GM21576 (cell line): ENCODE data around the gene AGAP1.

Experiments
- ATAC-seq: cut with Tn5 transposase; IDR thresholded peaks from one replicate; pipeline ENCODE4 v1.9.1; 2021; ENCODE audit warnings: mild to moderate bottlenecking, moderate library complexity; ENCODE audit not compliant: unreplicated experiment

AGAP1 gene

DNA sequence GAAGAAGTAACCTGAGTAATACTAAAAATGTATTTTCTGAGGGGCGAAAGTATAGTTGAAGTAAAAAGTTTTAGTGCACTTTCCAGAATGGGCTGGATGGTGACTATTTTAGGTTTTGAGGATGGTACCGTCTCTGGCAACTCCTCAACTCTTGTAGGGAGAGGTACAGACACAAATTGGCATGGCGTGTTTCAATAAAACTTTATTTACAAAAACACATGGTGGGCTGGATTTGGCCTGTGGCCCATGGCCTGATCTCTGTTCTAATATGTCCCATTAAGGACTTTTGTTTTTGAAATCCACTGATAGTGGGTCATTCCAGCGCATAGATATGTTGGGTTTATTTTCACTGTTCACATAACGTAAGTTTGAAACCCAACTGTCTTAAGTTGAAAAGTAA lies 132.8 kb downstream of the AGAP1 start:
- ATAC-seq, result no peak

DNA sequence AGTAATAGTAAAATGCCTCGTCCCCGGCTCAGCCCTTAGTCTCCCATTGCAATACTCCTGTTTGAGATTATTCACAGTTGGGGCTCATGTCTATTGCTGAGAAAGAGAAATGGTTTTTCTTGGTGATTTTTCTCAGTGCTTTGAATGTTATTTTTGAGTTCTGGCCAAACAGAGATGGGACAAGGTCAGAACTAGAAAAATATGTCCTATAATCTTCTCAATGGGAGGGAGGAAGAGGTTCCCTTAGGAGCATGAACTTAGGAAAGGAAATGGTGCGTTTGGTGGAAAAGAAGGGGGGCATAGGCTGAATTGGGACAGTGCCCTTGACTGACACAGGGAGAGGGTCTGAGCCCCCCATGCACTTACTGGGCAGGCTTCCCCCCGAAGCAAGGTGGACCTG lies 133.8 kb downstream of the AGAP1 start:
- no peak for ATAC-seq

DNA sequence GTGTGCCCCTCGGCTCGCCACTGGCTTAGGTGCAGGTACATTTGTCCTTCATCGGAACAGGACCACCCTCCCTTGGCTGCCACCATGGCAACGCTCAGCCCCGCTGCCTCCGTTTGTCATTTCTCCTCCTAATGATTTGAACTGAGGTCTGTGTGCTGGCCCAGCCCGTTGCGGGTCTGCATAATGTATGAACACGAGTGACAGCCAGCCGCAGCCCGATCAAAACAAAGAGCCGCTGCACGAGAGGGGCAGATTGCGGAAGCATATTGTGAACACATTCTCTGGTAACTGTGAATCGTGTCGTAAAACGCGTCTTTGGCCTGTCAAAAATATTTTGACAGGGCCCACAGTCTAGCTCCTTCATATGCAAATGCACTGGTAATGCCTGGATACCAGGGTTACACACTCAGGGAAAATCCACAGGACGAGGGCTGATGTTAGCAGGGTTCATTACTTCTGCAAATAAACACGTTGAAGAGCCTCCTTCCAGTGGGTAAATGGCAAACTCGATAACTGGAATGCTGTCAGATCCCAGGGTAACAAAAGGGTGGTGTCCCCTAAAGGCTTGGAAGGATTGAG lies 137.0 kb downstream of the AGAP1 start:
- ATAC-seq, result no peak

DNA sequence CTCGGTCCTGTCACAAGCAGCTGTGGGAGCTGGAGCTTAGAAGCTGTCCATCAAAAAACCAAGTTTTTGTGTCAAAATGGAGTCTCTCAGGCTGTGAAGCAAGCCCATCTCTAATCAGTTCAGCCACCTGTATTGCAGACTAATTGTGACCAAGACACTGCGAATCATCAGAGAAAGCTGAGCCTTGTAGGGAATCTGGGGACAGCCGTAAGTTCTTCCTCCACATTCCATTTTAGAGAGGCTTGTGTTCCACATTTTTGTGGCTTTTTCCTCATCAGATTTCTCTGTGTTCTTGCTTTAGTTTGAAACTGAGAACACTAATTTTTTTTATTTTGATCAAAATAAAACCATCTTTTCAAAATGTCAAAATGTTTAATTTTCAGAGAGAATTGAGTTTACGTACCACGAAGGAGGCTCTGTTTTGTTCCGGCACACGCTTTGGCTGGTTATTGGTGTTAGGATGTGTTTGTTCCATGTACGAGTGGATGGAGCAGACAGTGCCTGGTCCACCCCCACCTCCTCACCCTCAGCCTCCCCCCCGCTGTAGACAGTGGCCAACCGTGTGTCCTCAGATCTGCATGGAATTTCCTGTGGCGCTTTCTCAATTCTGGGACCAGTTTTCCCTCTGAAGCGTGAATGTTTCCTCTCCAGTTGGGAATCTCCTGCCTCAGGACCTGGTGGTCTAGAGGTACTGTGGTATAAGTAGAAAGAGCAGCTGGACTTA lies 140.8 kb downstream of the AGAP1 start:
- no peak for ATAC-seq

DNA sequence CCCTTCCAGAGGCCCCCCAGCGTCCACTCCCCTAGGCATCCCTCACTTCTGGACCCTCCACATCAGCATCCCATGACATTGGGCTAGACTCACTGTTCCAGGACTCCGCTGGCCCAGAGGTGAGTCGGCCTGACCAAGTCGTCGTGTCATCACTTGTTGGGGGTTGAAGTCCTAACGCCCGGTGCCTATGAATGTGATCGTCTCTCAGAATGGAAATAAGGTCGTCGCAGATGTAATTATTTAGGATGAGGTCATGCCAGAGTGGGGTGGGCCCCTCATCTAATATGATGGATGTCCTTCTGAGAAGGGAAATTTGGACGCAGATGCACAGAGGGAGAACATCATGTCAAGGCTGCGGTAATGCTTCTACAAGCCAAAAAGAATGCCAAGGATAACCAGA lies 142.7 kb downstream of the AGAP1 start:
- ATAC-seq, result no peak

DNA sequence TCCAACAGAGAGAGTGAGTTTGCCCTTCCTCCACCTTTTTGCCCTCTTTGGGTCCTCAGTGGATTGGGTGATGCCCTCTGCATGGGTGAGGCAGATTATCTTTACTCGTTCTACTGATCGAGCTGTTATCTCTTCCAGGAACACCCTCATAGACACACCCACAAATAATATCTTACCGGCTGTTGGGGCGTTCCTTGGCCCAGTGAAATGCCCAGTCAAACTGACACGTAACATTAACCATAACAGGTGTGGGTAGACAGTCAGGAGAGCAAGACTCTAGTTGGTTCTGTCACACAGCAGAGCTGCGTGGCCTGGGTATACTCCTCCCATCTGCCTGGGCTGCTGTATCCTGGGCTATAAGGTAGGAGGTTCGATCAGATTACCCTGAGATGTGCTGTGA lies 144.1 kb downstream of the AGAP1 start:
- ATAC-seq, result no peak

DNA sequence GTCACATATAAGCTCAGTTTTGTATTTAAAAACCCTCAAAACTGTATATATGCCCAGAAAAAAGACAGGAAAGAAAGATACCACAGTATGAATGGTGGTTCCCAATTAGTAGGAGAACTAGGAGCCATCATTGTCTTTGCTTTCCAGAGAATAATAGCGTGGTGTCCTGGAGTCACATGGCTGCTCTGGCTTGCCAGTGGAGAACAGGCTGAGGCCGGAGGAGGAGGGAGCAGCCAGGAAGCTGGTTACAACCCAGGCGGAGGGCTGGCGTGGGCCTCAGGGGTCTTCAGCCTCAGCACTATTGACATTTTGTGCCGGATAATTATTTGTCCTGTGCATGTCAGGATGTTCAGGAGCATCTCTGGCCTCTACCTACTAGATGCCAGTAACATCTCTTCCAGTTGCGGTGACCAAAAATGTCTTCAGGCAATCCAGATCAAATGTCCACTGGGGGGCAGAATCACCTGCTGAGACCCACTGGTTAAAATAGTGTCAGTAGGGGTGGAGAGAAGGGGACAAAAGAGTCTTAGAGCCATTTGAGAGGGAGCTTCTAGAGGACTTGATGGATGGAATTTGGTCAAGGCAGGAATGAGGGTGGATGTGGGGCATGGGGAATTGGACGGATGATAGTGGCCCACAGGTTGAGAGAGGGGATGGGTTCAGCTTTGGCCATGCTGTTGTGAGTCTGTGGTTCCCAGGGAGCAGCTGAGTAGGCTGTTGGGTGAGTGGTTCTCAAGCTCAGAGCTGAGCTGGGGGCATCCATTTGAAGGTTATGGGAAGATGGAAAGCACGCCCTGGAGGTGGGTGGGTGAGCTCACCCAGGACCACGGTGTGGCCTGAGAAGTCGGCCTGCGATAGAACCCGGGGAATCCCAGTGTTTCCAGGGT lies 144.9 kb downstream of the AGAP1 start:
- no peak for ATAC-seq

DNA sequence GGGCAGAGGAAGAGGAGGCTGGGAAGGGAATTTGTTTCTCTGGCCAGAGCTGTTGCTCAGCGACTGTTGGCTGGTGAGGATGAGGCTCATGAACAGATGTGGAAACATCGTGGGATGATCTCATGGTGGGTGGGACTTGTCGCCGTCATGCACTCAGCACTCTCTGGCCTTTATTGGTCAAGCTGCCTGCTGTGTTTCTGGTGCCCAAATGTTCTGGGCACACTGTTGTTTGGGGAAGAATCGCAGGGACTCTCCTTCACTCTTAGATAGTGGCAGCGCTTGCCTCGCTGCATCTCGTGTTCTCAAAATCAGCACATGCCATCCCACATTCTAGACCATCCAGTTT lies 145.6 kb downstream of the AGAP1 start:
- no peak for ATAC-seq

DNA sequence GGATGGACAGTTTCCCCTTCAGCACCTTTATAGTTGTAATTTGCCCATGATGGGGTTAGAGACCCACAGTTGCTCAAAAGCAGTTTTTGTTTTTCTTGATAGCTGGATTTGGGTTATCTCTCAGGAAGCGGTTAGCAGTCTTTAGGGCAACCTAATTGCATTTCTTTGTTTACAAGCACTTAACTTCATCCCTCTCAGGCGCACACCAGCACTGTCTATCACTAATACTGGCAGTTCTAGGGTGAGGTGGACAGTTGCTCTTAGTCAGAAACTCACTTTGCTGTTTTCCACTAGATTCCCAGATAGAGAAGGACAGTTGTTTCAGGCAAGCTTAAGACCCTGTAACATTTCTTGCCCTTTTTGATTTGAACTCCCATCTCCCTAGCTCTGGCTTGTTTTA lies 146.0 kb downstream of the AGAP1 start:
- ATAC-seq, result no peak

DNA sequence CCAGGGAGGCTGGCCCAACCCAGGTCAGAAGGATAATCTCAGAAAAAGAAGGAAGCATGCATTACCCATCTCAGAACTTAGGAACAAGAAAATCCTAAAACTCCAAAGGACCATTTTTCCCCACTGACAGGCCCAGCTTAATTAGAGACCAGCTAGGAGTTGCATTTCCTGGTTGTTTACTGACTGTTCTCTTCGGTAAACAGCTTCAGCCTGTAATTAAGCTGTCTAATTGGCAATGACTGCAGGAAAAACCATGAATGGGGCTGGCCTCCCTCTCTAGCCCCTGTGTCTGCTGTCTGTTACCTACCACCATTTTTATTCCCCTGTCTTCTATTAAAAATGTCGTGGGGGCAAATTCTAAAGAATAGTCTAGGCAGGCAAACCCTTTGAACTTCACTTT lies 146.5 kb downstream of the AGAP1 start:
- ATAC-seq, result no peak

DNA sequence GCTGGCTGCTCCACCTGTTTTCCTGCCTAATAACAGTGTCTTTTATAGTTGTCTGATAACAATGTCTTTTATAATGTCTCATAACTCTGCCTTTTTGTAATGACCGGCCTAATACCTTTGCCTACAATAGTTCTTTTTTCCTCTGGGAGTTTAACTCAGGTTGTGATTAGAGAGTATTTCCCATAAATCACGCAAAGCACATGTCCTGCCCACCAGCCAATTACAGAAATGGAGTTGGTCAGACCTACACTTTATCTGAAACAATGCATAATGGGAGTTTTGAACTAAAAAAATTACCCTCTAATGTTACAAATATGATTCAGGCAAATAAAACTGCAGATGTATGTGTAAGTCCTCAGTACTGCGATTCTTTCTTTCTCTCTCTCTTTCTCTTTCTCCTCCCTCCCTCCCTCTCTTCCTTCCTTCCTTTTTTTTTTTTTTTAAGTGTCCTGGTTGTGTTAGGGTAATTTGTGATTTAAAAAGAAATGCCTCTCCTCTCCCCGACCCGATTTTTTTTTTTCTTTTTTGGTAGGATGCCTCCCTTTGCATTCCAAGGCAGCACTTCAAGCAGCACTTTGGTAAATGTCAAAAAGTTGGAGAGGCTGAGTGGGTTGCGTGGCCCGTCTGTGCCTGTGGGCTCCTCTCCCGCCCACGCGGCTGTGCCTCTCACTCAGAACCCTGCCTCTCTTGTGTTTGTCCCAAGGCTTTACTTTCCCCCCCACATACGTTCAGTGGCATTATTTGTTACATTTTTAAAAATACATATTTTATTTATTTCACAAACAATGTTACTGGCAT lies 147.3 kb downstream of the AGAP1 start:
- no peak for ATAC-seq

DNA sequence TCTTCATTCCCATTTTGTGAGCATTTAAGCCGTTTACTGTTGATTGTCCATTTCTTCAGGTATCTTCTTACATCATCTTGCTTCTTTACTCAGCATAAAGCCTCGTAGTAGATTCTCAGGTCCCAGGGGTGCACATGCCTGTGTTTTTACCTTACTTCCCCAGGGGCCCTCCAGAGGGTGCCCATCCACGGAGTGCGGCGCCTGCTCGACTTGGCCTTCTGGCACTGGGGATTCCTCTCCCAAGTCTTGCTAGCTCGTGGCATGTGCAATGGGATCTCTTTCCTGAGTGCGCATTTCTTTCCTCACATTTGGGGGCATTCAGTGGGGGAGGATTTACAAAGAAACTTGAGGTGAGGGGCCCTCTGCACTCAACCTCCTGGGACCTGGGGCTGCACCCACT lies 148.1 kb downstream of the AGAP1 start:
- ATAC-seq, result no peak

DNA sequence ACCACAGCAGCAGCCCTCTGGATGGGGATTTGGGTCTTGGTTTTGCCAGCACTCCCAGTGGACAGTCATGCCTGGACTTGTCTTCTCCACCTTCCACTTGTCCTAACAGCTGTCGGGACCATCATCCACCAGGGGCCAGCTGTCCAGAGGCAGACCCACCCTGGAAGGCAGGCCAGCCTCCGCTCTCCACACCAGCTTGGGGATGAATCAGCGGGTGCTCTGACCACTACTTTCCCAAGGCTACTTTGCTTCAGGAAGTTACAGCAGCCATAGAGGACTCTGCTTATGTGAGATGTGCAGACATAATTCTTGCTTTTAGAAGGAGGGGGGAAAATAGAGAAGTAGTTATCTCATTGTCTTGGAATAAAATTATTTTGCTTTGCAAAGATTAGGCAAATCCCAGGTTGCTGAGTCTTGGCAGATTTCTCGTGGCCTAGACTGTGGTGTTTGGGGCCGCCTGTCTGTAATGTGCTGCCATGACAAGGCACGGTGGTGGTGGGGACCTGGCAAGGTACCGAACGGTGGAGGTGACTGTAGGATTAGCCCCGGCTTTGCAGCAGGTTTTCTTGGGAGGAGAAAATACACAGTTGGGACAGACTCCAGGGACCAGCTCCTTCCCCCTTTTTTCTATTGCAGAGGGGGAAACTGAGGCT lies 148.7 kb downstream of the AGAP1 start:
- no peak for ATAC-seq

DNA sequence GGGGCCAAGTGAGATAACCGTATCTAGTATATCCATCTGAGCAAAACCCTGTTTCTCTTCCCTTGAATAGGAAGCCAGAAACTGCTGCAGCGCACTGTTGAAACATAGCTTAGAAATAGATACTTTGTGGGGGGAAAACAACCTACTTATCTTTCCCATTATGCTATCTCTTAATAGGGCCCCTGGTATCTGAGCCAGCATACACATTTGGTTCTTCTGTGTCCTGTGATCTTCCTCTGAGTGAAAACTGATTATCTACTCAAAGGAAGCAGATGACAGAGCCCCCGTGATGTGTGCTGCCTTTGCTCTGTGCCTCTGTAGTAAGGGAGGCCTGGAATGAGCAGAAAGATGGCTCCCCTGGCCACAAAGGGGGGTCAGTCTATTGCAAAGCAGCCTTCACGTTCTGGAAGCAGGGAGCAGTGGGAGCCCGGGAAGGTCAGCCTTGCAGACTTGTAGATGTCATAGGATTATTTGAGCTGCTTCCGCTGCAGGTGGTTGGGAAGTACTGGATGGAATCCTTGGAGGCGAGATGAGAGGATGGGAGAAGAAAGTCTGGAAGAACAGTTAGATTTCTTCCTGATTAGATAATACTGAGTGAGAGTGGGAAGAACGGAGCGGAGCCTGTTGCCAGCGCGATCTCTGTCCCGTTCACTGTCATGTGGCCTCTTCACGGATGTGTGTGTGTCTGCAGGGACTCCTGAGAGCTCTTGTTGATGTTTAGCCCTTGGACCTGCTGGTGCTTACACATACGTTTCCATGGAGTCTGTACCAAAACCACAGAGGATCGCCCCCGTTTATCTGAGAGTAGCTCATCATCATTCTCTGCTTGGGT lies 150.1 kb downstream of the AGAP1 start:
- no peak for ATAC-seq

DNA sequence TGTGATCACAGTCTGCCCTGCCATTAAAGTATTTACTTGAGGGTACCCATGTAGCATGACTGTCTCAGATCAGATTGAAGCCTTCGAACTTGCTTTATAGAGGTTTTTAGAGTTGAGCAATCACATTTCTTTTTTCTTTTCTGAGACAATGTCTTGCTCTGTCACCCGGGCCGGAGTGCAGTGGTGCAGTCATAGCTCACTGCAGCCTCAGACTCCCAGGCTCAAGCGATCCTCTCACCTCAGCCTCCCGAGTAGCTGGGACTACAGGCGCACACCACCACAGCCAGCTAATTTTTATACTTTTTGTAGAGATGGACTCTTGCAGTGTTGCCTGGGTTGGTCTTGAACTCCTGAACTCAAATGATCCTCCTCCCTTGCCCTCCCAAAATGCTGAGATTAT lies 153.4 kb downstream of the AGAP1 start:
- no peak for ATAC-seq

DNA sequence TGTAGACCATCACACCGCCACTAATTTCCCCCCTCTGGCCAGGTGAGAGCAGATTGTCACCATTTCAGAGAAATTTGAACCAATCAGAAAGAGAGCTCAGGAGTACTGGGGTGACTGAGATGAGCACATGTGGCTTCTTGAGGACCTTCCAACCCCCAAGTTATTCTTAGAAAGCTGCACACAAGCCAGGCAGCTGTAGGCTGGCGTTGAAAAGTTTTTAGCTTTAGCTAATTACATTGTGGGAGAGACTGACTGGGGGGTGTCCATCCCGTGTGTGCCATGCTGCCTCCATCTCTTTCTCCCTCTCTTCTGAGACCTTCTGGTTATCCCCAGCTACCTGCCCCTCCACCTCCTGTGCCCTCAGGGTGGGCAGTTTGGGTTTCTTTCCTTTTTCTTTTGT lies 154.0 kb downstream of the AGAP1 start:
- no peak for ATAC-seq

DNA sequence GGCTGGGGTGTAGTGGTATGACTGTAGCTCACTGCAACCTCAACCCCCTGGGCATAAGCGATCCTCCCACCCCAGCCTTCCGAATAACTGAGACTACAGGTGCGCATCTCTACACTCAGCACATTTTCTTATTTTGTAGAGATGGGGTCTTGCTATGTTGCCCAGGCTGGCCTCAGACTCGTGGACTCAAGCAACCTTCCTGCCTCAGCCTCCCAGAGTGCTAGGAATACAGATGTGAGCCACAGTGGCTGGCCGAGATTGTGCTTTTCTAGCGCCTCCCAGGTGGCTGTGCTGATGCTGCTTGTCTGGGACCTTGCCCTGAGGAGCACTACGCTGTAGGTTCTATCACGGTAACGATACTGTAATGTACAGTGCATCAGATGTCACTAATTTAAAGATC lies 155.6 kb downstream of the AGAP1 start:
- ATAC-seq, result no peak

DNA sequence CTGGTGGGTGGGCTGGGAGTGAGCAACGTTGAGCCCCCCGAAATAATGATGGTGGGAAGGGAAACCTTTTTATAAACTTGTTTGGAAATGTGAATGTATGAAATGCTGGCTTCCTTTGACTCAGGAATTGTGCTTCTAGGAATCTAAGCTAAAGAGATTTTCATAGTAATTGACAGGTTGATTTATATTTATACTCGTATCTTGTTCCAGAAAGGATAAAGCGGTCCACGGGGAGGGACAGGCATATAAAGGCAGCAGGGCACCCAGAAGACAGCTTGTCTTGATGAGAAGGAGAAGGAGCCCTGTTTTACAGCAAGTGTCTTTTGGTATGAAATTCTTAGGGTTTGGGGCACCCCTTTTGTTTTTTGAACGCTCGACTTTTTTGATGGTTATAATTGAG lies 157.8 kb downstream of the AGAP1 start:
- ATAC-seq, result no peak

DNA sequence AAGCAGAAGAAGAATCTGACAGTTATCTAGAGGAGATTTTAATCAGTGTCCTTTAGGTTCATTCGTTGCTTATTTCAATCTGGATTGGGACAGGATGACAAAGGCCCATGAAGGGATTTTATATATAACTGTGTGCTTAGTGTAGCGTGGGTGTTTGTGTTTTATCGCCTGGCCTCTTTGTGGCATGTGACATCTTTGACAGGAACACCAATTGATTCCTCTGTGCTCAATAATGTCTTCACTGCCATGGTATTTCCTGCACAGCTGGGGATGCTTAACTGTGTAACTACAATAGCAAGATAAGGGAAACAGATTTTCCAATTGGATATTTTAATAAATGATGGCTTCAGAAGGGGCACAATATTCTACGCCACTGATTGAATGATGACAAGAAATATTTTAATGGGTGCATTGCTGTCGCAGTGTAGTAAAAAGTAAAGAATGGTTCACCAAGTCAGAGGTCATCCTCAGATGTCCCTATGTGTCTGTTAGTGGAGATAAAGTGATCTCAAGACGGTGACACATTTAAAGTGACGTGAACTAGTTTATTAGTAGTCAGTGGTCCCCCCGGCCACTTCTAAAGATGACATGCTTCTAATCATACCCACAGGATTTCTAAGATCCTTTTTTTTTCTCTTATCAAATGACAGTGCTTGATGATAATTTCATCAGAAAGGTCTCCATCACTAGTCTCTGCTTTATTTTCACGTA lies 160.4 kb downstream of the AGAP1 start:
- no peak for ATAC-seq
